Keratinocyte (primary cell): ENCODE data around the gene OR51L1. TPM values are rescaled to one million over a fixed set of nuclear protein-coding genes. Genes with fewer than 3 reads are reported as not detected.
"Not testable (repeated sequence)": the region's sequence is repeated elsewhere in the genome, so short reads cannot be mapped to it uniquely, and the experiment has no call there.

Experiments used
- DNase-seq: peaks from one replicate; pipeline ENCODE4 v3.0.0-alpha.2; 2011; ENCODE audit warnings: low read depth, missing footprints, low spot score
- FAIRE-seq: peaks from 2 replicates; lab custom pipeline; 2011; peaks lifted over from hg19 to GRCh38; lab: Jason Lieb, UNC
- H2AFZ ChIP-seq: 2 replicates; pipeline ENCODE4 v1.6.0; 2012; ENCODE audit warnings: low read length, control low read depth, inconsistent platforms; ENCODE audit not compliant: control insufficient read depth
- H3K27ac ChIP-seq: 2 replicates; pipeline ENCODE4 v1.5.1; 2011; ENCODE audit warnings: low read length; ENCODE audit not compliant: control insufficient read depth, insufficient read depth
- H3K27me3 ChIP-seq: 3 replicates; pipeline ENCODE4 v1.6.0; 2011; ENCODE audit warnings: low read length; ENCODE audit not compliant: control insufficient read depth, insufficient read depth; ENCODE audit errors: extremely low read depth
- H3K36me3 ChIP-seq, 2 experiments: 2 replicates in 1 of 2; 3 replicates in 1 of 2; pipeline ENCODE4 v1.5.1; 2011; ENCODE audit warnings: low read length in 2 of 2, mild to moderate bottlenecking in 1 of 2; ENCODE audit not compliant: control insufficient read depth in 2 of 2, insufficient read depth in 2 of 2; ENCODE audit errors: extremely low read depth in 1 of 2
- H3K4me1 ChIP-seq: 3 replicates; pipeline ENCODE4 v1.5.1; 2011; ENCODE audit warnings: low read length; ENCODE audit not compliant: control insufficient read depth, insufficient read depth; ENCODE audit errors: extremely low read depth
- H3K4me2 ChIP-seq: 3 replicates; pipeline ENCODE4 v1.6.0; 2011; ENCODE audit warnings: low read depth, low read length; ENCODE audit not compliant: control insufficient read depth, insufficient read depth; ENCODE audit errors: extremely low read depth
- H3K4me3 ChIP-seq, 3 experiments: fragments of 200-600 bp in 1 of 3; sonication (generic) in 1 of 3; 2 replicates in 2 of 3; 3 replicates in 1 of 3; pipeline ENCODE4 v1.5.1; 2011 to 2016; ENCODE audit warnings: low read length in 3 of 3, mild to moderate bottlenecking in 3 of 3, control low read depth in 2 of 3, inconsistent platforms in 1 of 3, low read depth in 1 of 3, mixed read lengths in 1 of 3, mixed run types in 1 of 3, moderate library complexity in 1 of 3; ENCODE audit not compliant: control insufficient read depth in 2 of 3, insufficient read depth in 2 of 3; ENCODE audit errors: extremely low read depth in 1 of 3
- H3K79me2 ChIP-seq: 2 replicates; pipeline ENCODE4 v1.6.0; 2012; ENCODE audit warnings: low read length; ENCODE audit not compliant: control insufficient read depth, insufficient read depth
- H3K9ac ChIP-seq: 3 replicates; pipeline ENCODE4 v1.6.0; 2011; ENCODE audit warnings: low read length; ENCODE audit not compliant: control insufficient read depth, insufficient read depth; ENCODE audit errors: extremely low read depth
- H3K9me1 ChIP-seq: 3 replicates; pipeline ENCODE4 v1.6.0; 2011; ENCODE audit warnings: low read length; ENCODE audit not compliant: control insufficient read depth, insufficient read depth; ENCODE audit errors: extremely low read depth
- H3K9me3 ChIP-seq: 2 replicates; pipeline ENCODE4 v1.5.1; 2012; ENCODE audit warnings: low read depth, low read length; ENCODE audit not compliant: control insufficient read depth
- H4K20me1 ChIP-seq: 3 replicates; pipeline ENCODE4 v1.6.0; 2011; ENCODE audit warnings: low read length; ENCODE audit not compliant: control insufficient read depth, insufficient read depth; ENCODE audit errors: extremely low read depth
- CTCF ChIP-seq, 3 experiments: IDR thresholded peaks in 1 of 3; conservative IDR thresholded peaks in 1 of 3; optimal IDR thresholded peaks in 1 of 3; 2 replicates in 2 of 3; 3 replicates in 1 of 3; pipeline versions ENCODE3 to v1.5.1; 2011; ENCODE audit warnings: low read length in 3 of 3, mild to moderate bottlenecking in 3 of 3, moderate library complexity in 2 of 3, control low read depth in 1 of 3, inconsistent platforms in 1 of 3; ENCODE audit not compliant: insufficient read depth in 2 of 3; ENCODE audit errors: extremely low read depth in 1 of 3
- EZH2 ChIP-seq: IDR thresholded peaks from one replicate; pipeline ENCODE4 v1.6.1; 2012; ENCODE audit warnings: inconsistent platforms, mild to moderate bottlenecking, low read length, moderate library complexity
- dilution Hi-C: fragments of 300-500 bp; cut with MboI; formaldehyde crosslinking; loops from one replicate; pipeline ENCODE4 v1.7.0; 2020; ENCODE audit warnings: low sequenced_read_pairs; ENCODE audit not compliant: extremely low pct_ligation_motif_present
- polyA minus RNA-seq, 3 experiments: library from RNA; depleted of rRNA, polyadenylated mRNA; stranded (reverse); fragments of >200 nt; gene quantifications; 1 replicate in 1 of 3; 2 replicates in 1 of 3; 3 replicates in 1 of 3; pipeline ENCODE4 v1.2.3, GENCODE V29; 2011
- polyA plus RNA-seq, 5 experiments: library from polyadenylated mRNA; depleted of rRNA in 3 of 5; stranded (reverse) in 3 of 5; stranded (forward) in 1 of 5; unstranded in 1 of 5; fragments of >200 nt; gene quantifications; 1 replicate in 1 of 5; 2 replicates in 3 of 5; 3 replicates in 1 of 5; pipeline versions ENCODE4 v1.2.1 to v1.2.3, GENCODE V29; 2011 to 2012; ENCODE audit warnings: missing spikeins in 2 of 5, low read depth in 1 of 5, low replicate concordance in 1 of 5

Gene OR51L1
- not detected in 3 replicates for polyA plus RNA-seq
- polyA plus RNA-seq (2011; ENCODE audit: low read depth), result not detected
- not detected in 2 replicates for polyA plus RNA-seq (2011; cell fraction: cytosol; rRNA removed)
- not detected in 2 replicates for polyA plus RNA-seq (2011; cell fraction: nucleus; rRNA removed)
- not detected in 2 replicates for polyA plus RNA-seq (2012; ENCODE audit: low replicate concordance)
- polyA minus RNA-seq, result not detected in 3 replicates
- polyA minus RNA-seq (2011; cell fraction: cytosol; rRNA and poly(A)+ RNA removed), result not detected
- polyA minus RNA-seq (2011; cell fraction: nucleus; rRNA and poly(A)+ RNA removed), result not detected in 2 replicates

GRCh38 chr11:4994551-4994950 lies at the start of gene OR51L1:
Gene OR51L1, plus strand, starts transcription at chr11:4994851. Its CDS starts 4,132 bp downstream, at chr11:4998983.
- Histone ChIP-seq H3K79me2 (no peaks in the 10 kb centered on the region), H3K36me3 (no peaks in the 10 kb centered on the region), H3K9ac (no peak within 1 kb of the TSS), H4K20me1 (no peaks in the 10 kb centered on the region), H3K9me1 (no peaks in the 10 kb centered on the region), H3K4me1 (no peaks in the 10 kb centered on the region), H3K27me3 (no peaks in the 10 kb centered on the region), H3K4me3 (no peak within 1 kb of the TSS), H3K4me2 (no peak within 1 kb of the TSS), H3K9me3 (no peaks in the 10 kb centered on the region), H3K27ac (no peak within 1 kb of the TSS), H2AFZ (no peak within 1 kb of the TSS)
- no peak for TF ChIP-seq CTCF (optimal IDR thresholded peaks at IDR 0.05 in 1 of 3, IDR thresholded peaks at IDR 0.05 in 1 of 3, conservative IDR thresholded peaks at IDR 0.05 in 1 of 3; ENCODE audit: extremely low read depth in 1 of 3, insufficient read depth in 2 of 3, low read length in 3 of 3)
- TF ChIP-seq EZH2, result no peak
- dilution Hi-C loops, result no loop called here
- FAIRE-seq (no peak), DNase-seq (no peak)

GRCh38 chr11:4947505-4947904 lies 47.1 kb upstream of the OR51L1 start, which contains the start of gene OR51A4:
Gene OR51A4, minus strand, starts transcription at chr11:4947605. Its CDS starts 505 bp downstream, at chr11:4947100.
- no peaks in the 10 kb centered on the region for H3K9me1 ChIP-seq
- no peaks in the 10 kb centered on the region for H3K79me2 ChIP-seq
- H4K20me1 ChIP-seq, result no peaks in the 10 kb centered on the region
- no peak within 1 kb of the TSS for H3K4me2 ChIP-seq
- no peak within 1 kb of the TSS for H2AFZ ChIP-seq
- no peak within 1 kb of the TSS for H3K27ac ChIP-seq
- TF ChIP-seq CTCF (optimal IDR thresholded peaks at IDR 0.05 in 1 of 3, IDR thresholded peaks at IDR 0.05 in 1 of 3, conservative IDR thresholded peaks at IDR 0.05 in 1 of 3; ENCODE audit: extremely low read depth in 1 of 3, insufficient read depth in 2 of 3, low read length in 3 of 3) (no peak), EZH2 (no peak)
- H3K9me3 ChIP-seq, result no peaks in the 10 kb centered on the region
- H3K9ac ChIP-seq, result no peak within 1 kb of the TSS
- no peaks in the 10 kb centered on the region for H3K36me3 ChIP-seq
- H3K27me3 ChIP-seq, result no peaks in the 10 kb centered on the region
- no peak for DNase-seq
- dilution Hi-C loops, result no loop called here
- no peaks in the 10 kb centered on the region for H3K4me1 ChIP-seq
- H3K4me3 ChIP-seq, result no peak within 1 kb of the TSS
- FAIRE-seq, result no peak

GRCh38 chr11:4955613-4956012 lies 39.0 kb upstream of the OR51L1 start, which contains the start of gene OR51A2:
Gene OR51A2, minus strand, starts transcription at chr11:4955713. Its CDS starts 0 bp downstream, at chr11:4955713.
- H2AFZ ChIP-seq, dilution Hi-C loops, H3K4me2 ChIP-seq, H3K79me2 ChIP-seq, H3K9me1 ChIP-seq, H3K4me1 ChIP-seq, H4K20me1 ChIP-seq, H3K27me3 ChIP-seq, FAIRE-seq, H3K4me3 ChIP-seq, DNase-seq, H3K9ac ChIP-seq, H3K27ac ChIP-seq, H3K9me3 ChIP-seq, H3K36me3 ChIP-seq: not testable (repeated sequence)
